NCI-H446 (cell line): ENCODE results near the gene RNF144B.
"Not testable (repeated sequence)": the region's sequence is repeated elsewhere in the genome, so short reads cannot be mapped to it uniquely, and the experiment has no call there.

Source experiments
- DNase-seq, 2 experiments: peaks; one replicate each; lab custom pipeline; 2025; lab: John Stamatoyannopoulos, UW

The RNF144B gene

GRCh38 chr6:18444111-18444510 lies 57.0 kb downstream of the RNF144B start:
- DNase-seq = peak in 1 of 2 experiments; percentile 34

GRCh38 chr6:18445228-18445627 lies 58.1 kb downstream of the RNF144B start:
- DNase-seq = no peak

- DNase-seq = no peak
Observed at GRCh38 chr6:18446771-18447170, 59.6 kb downstream of the RNF144B start.

- no peak for DNase-seq
Observed at GRCh38 chr6:18447552-18447951, 60.4 kb downstream of the RNF144B start.

- no peak for DNase-seq
Observed at GRCh38 chr6:18451756-18452155, 64.6 kb downstream of the RNF144B start.

- DNase-seq = no peak
Observed at GRCh38 chr6:18454446-18454845, 67.3 kb downstream of the RNF144B start.

- no peak for DNase-seq
Observed at GRCh38 chr6:18457065-18457737, 70.1 kb downstream of the RNF144B start.

GRCh38 chr6:18458086-18458485 lies 70.9 kb downstream of the RNF144B start:
- DNase-seq = not testable (repeated sequence)

- no peak for DNase-seq
Observed at GRCh38 chr6:18463429-18463828, 76.3 kb downstream of the RNF144B start.

GRCh38 chr6:18464176-18464575 lies 77.0 kb downstream of the RNF144B start:
- peak; percentile 62 to 83 for DNase-seq

GRCh38 chr6:18465410-18466154 lies 78.4 kb downstream of the RNF144B start:
- peak in 1 of 2 experiments; percentile 18 for DNase-seq

- DNase-seq = no peak
Observed at GRCh38 chr6:18467741-18468502, 80.8 kb downstream of the RNF144B start.

- no peak for DNase-seq
Observed at GRCh38 chr6:18468503-18468843, 81.3 kb downstream of the RNF144B start.

GRCh38 chr6:18469536-18469935 lies 82.4 kb downstream of the RNF144B start:
- DNase-seq = no peak

- no peak for DNase-seq
Observed at GRCh38 chr6:18471232-18471964, 84.2 kb downstream of the RNF144B start.

GRCh38 chr6:18472941-18473340 lies 85.8 kb downstream of the RNF144B start:
- DNase-seq = no peak

GRCh38 chr6:18473755-18474154 lies 86.6 kb downstream of the RNF144B start:
- no peak for DNase-seq

- DNase-seq = peak in 1 of 2 experiments; percentile 4
Observed at GRCh38 chr6:18477301-18477941, 90.3 kb downstream of the RNF144B start.

GRCh38 chr6:18478610-18479009 lies 91.5 kb downstream of the RNF144B start:
- no peak for DNase-seq

- DNase-seq = no peak
Observed at GRCh38 chr6:18481870-18482269, 94.7 kb downstream of the RNF144B start.

- DNase-seq = no peak
Observed at GRCh38 chr6:18485660-18486435, 98.7 kb downstream of the RNF144B start.
